HepG2 (cell line): ENCODE results near the gene ATP5F1A.

Source experiments
- CTCF ChIP-seq: sonication (generic); formaldehyde crosslinking; IDR thresholded peaks from 2 replicates; pipeline ENCODE4 v1.5.0; 2020; ENCODE audit warnings: mild to moderate bottlenecking, missing genetic modification reagents, moderate library complexity
- HDAC2 ChIP-seq: sonication (generic); formaldehyde crosslinking; IDR thresholded peaks from 2 replicates; pipeline ENCODE4 v1.4.0; 2020; ENCODE audit warnings: missing genetic modification reagents
- KLF6 ChIP-seq: IDR thresholded peaks from 2 replicates; pipeline ENCODE4 v1.8.0; 2016; ENCODE audit warnings: missing biosample characterization, missing genetic modification reagents
- PHF21A ChIP-seq: sonication (generic); formaldehyde crosslinking; IDR thresholded peaks from 2 replicates; pipeline ENCODE4 v1.5.0; 2020; ENCODE audit warnings: mild to moderate bottlenecking, missing genetic modification reagents
- POLR2AphosphoS5 ChIP-seq: IDR thresholded peaks from 2 replicates; pipeline ENCODE4 v1.6.1; 2012; ENCODE audit warnings: low read depth, low read length
- SAFB2 ChIP-seq: sonication (generic); formaldehyde crosslinking; IDR thresholded peaks from 2 replicates; pipeline ENCODE4 v1.5.1; 2020; ENCODE audit warnings: missing genetic modification reagents, low read depth, mild to moderate bottlenecking, borderline replicate concordance
- SOX6 ChIP-seq, 2 experiments: fragments of 450-650 bp in 1 of 2; sonication (generic) in 1 of 2; formaldehyde crosslinking in 1 of 2; IDR thresholded peaks; 2 replicates each; pipeline versions ENCODE4 v1.4.0 to v1.6.1; 2017 to 2020; ENCODE audit warnings: antibody characterized with exemption in 1 of 2, mild to moderate bottlenecking in 1 of 2, missing genetic modification reagents in 1 of 2
- ZFP90 ChIP-seq: sonication (generic); formaldehyde crosslinking; IDR thresholded peaks from 2 replicates; pipeline ENCODE4 v1.8.0; 2022; ENCODE audit warnings: missing genetic modification reagents, mild to moderate bottlenecking, inconsistent platforms, borderline replicate concordance
- ZNF30 ChIP-seq: sonication (generic); formaldehyde crosslinking; IDR thresholded peaks from 2 replicates; pipeline ENCODE4 v1.5.0; 2020; ENCODE audit warnings: mild to moderate bottlenecking, missing genetic modification reagents
- ZNF350 ChIP-seq: sonication (generic); formaldehyde crosslinking; IDR thresholded peaks from 2 replicates; pipeline ENCODE4 v1.4.0; 2020; ENCODE audit warnings: mild to moderate bottlenecking, low read depth, missing genetic modification reagents, borderline replicate concordance
- ZNF674 ChIP-seq: sonication (generic); formaldehyde crosslinking; IDR thresholded peaks from 2 replicates; pipeline ENCODE4 v1.5.0; 2020; ENCODE audit warnings: low read depth, mild to moderate bottlenecking, missing genetic modification reagents

- TF ChIP-seq CTCF (no peak), PHF21A (CRISPR knock-in tag) (no peak), HDAC2 (CRISPR knock-in tag) (no peak), ZNF30 (no peak), ZNF674 (CRISPR knock-in tag) (no peak), SAFB2 (no peak), SOX6 (IDR thresholded peaks at IDR 0.05) (no peak), SOX6 (CRISPR knock-in tag; IDR thresholded peaks at IDR 0.05) (no peak), ZFP90 (CRISPR knock-in tag) (no peak), KLF6 (CRISPR knock-in tag) (no peak), ZNF350 (CRISPR knock-in tag) (no peak), POLR2AphosphoS5 (no peak)
Measured at GRCh38 chr18:46060359-46060841, 37.7 kb downstream of the ATP5F1A start.
